ENCODE results near the gene GHR.

GHR gene

DNA sequence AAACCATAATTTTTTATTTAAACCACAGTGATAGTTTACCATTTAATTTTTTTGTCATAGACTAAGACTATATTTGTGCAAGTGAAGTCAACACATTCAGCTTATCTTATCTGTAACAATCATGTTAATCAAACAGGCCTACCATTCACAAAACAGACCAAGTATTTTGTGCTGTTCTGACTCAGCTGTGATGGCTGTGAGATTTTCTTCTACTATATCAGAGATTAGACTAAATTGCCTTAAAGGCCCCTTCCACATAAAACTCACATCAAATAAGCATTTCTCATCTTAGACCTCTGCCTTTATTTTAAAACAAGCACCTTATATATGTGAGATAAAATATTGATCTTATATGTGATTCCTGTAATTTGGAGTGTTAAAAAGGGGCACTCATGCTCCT lies 346.8 kb downstream of the GHR start:
- no peak for DNase-seq (ENCODE audit: low read depth, low spot score)
- H3K36me3 ChIP-seq (ENCODE audit: insufficient read depth, insufficient read length, low read length) = no peaks in the 10 kb centered on the region
- no peak overlapping the region for H3K9ac ChIP-seq (ENCODE audit: insufficient read length, low read depth)
- H3K4me3 ChIP-seq (ENCODE audit: insufficient read length, low read depth) = no peak overlapping the region
- no peaks in the 10 kb centered on the region for H3K9me3 ChIP-seq (ENCODE audit: insufficient read depth, low read length)
- H3K27me3 ChIP-seq (ENCODE audit: insufficient read depth, insufficient read length) = no peaks in the 10 kb centered on the region
- no peak for TF ChIP-seq ZNF274 (IDR thresholded peaks at IDR 0.05; ENCODE audit: low read depth, low read length)
- TF ChIP-seq SUZ12 (IDR thresholded peaks at IDR 0.05; ENCODE audit: extremely low read depth, insufficient read depth, insufficient read length) = no peak
- TF ChIP-seq YY1 (IDR thresholded peaks at IDR 0.05; ENCODE audit: insufficient read depth, insufficient read length) = no peak
- H3K4me1 ChIP-seq (ENCODE audit: insufficient read depth, insufficient read length) = no peaks in the 10 kb centered on the region

Data from NT2/D1 (cell line).